Measurements from ENCODE around the gene LRCOL1. TPM values are rescaled to one million over a fixed set of nuclear protein-coding genes. Genes with fewer than 3 reads are reported as not detected.
A peak's percentile ranks its signal among the peaks of the same experiment; 100 is the strongest.

Gene LRCOL1
- total and polyA plus RNA-seq, 8 donors: 0.63 to 2.2 (median 1.4) TPM

GRCh38 chr12:132648616-132649225 is 38.3 kb upstream of the LRCOL1 start:
- intact Hi-C loops (cut with DNase I): no loop called here
- DNase-seq: peak in 1 of 4 donors; percentile 63
- H3K27ac ChIP-seq: no peak overlapping the region
- H3K4me1 ChIP-seq: no peaks in the 10 kb centered on the region
- no peak overlapping the region for H3K4me3 ChIP-seq
- peaks cover 0 to 82% of the 10 kb centered on the region in 2 donors for H3K36me3 ChIP-seq
- no peaks in the 10 kb centered on the region for H3K9me3 ChIP-seq
- no peak for ATAC-seq
- H3K27me3 ChIP-seq: no peaks in the 10 kb centered on the region
- TF ChIP-seq CTCF (IDR thresholded peaks at IDR 0.05): no peak

DNA sequence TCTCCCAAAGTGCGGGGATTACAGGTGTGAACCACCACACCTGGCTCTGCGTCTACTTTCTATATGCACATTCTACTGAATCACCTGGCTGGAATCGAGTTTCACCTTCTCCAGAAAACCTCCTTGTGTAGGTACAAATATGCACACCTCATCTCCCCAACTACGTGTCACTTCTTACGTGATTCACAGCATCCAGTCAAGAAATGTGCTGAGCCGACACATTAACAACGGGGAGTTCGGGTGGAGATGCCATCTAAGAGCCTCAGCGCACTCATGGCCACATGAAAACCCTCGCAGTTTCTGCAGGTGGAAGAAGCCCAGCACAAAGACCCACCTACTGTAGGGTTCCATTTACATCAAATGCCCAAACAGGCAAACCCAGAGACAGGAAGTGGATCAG is 37.5 kb upstream of the LRCOL1 start:
- intact Hi-C loops (cut with DNase I): no loop called here
- no peak overlapping the region for H3K4me3 ChIP-seq
- no peak for ATAC-seq
- peaks cover 0 to 82% of the 10 kb centered on the region in 2 donors for H3K36me3 ChIP-seq
- H3K9me3 ChIP-seq: no peaks in the 10 kb centered on the region
- TF ChIP-seq CTCF (IDR thresholded peaks at IDR 0.05): no peak
- no peak overlapping the region for H3K27ac ChIP-seq
- no peak for DNase-seq
- no peaks in the 10 kb centered on the region for H3K4me1 ChIP-seq
- no peaks in the 10 kb centered on the region for H3K27me3 ChIP-seq

DNA sequence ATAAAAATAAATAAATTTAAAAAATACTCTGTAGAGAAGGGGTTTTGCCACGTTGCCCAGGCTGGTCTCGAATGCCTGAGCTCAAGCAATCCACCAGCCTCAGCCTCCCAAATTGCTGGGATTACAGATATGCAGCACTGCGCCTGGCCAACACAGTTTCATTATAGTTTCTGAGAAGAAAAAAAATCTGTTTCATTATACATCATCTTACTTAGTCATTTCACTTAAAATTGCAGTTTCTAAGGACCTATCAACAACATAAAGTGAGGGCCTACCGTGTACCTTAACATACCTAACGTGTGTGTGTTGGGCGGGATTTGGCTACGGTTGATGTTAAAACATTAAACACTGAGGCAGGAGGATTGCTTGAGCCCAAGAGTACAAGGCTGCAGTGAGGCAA is 36.5 kb upstream of the LRCOL1 start:
- Histone ChIP-seq H3K27ac (no peak overlapping the region), H3K4me1 (no peaks in the 10 kb centered on the region), H3K27me3 (no peaks in the 10 kb centered on the region), H3K9me3 (no peaks in the 10 kb centered on the region), H3K36me3 (peaks cover 0 to 84% of the 10 kb centered on the region in 2 donors), H3K4me3 (no peak overlapping the region)
- TF ChIP-seq CTCF (IDR thresholded peaks at IDR 0.05): no peak
- no peak for DNase-seq
- ATAC-seq: no peak
- intact Hi-C loops (cut with DNase I): no loop called here

- no peak overlapping the region for H3K4me3 ChIP-seq
- no peaks in the 10 kb centered on the region for H3K9me3 ChIP-seq
- DNase-seq: peak in 1 of 4 donors; percentile 65
- no peak overlapping the region for H3K27ac ChIP-seq
- TF ChIP-seq CTCF (IDR thresholded peaks at IDR 0.05): no peak
- H3K4me1 ChIP-seq: no peaks in the 10 kb centered on the region
- H3K36me3 ChIP-seq: peaks cover 0 to 86% of the 10 kb centered on the region in 2 donors
- ATAC-seq: no peak
- H3K27me3 ChIP-seq: no peaks in the 10 kb centered on the region
- intact Hi-C loops (cut with DNase I): no loop called here
These were observed 32.8 kb upstream of the LRCOL1 start for GRCh38 chr12:132642846-132643835.

All from left lung (tissue), 10 donors.